GM21360 (cell line): ENCODE data around the gene HGD.

ENCODE experiments used
- ATAC-seq: cut with Tn5 transposase; IDR thresholded peaks from one replicate; pipeline ENCODE4 v1.9.1; 2021; ENCODE audit warnings: mild to moderate bottlenecking, moderate library complexity; ENCODE audit not compliant: unreplicated experiment

Gene HGD

DNA sequence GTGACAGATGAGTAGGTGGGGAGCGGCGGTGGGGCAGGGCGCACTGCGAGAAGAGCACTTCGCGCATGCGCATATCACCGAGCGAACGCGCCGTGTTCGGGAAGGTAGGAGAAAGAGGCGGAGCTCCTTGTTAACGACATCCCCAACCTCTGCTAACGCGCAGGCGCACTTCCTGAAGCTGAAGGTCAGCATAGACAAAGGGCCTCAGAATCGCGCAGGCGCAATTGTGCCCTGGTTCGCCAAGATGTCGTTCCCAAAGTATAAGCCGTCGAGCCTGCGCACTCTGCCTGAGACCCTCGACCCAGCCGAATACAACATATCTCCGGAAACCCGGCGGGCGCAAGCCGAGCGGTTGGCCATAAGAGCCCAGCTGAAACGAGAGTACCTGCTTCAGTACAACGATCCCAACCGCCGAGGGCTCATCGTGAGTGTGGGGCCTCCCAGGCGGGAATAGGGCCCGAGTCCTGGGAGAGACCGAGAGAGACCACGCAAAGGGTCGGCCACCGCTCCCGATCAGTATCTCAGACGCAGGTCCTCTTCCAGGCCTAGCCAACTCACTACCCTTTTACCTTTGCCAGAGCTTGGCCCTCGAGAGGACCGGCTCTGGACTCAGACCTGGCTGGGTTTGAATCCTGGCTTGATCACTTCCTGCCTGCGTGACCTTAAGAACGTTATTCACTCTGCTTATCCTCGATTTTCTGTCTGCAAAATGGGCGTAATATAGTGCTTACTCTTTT is 85.8 kb downstream of the HGD start, which contains the start of gene NDUFB4:
Gene NDUFB4, plus strand, starts transcription at position 221 of the 737 bp plus-strand sequence. Its CDS starts 24 bp downstream, at position 245.
- ATAC-seq = peak; percentile 94

DNA sequence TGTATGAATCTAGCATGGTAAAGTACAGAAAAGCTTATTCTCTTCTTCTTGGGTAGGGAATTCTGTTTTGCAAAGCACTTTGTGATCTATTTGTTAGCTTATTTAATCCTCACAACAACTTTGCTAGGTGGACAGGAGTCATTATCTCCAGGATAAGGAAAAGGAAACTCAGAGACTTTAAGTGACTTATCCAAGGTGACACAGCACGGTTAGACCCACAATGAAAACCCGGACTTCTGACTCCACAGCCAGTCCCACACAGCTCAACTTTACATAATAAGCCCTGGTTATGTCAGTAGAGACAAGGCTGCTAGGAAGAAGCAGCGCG is 86.3 kb downstream of the HGD start:
- ATAC-seq = no peak

DNA sequence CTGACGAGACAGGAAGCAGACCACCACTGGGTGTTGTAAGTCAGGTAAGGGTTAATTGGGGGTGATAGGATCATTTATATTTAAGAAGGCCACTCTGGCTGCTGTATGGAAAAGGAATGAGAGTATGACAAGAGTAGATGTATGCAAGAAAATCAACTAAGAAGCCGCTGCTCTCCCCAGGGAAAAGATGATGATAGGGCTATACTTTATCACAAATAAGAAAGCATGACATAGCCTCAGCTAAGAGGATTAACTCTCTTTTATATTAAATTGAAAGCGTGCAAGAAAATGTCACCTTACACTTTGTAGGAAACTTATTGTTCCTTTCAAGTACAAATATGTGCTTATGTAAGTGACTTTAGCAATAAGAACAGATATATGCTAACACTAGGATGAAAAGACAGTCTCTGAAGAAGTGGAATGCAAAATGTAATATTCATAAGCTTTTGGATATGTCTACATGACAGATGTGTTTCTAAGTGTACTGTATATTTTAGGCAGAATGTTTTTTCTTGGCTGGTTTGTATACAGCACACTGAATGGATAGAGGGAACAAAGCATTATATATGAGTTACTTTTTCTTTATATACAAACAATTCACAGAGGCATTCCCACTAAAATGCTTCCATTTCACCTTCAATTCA is 94.6 kb downstream of the HGD start:
- no peak for ATAC-seq
